ENCODE data around the gene UFD1.

Gene UFD1

DNA sequence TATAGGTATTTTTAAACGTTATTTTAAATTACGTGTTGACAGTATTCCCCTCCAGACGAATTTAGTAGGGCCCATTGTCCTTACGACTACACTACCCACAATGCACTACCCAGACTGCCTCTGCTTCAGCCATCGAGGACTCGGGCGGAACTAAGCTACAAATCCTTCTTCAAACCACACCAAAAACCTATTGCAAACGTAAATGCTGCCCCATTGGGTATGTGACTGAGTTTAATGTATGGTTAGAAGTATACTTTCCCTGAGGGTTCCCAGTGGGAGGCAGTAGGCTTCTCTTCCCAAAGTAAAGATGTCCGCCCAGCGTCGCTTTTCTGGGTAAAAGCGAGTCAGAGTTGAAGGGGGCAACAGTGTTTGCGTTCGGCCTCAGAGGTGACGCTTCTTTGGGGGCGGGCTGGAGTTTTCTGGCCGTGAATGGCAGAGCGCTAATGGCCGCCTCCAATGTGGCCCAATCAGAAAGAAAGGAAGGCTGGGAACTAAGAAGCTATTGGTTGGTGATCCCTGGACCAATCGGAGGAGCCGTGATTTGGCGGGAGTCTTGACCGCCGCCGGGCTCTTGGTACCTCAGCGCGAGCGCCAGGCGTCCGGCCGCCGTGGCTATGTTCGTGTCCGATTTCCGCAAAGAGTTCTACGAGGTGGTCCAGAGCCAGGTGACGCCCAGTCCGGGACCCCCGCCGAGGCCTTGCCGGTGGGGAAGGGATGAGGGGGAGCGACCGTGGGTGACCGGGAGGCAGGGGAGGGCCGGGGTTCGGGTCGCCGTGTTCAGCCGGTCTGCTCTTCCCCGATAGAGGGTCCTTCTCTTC is 571 bp upstream of the UFD1 start, which contains the start of gene CDC45:
TSS of gene CDC45 (plus strand) at position 566 of the 818 bp plus-strand sequence. CDS start at position 615, 49 bp downstream.
- H3K4me3 ChIP-seq (ENCODE audit: low read depth, low read length), result peak within 1 kb of the TSS; percentile 98
- no peak for TF ChIP-seq CTCF (conservative IDR thresholded peaks at IDR 0.05; ENCODE audit: low read depth, low read length)
- DNase-seq (ENCODE audit: low read depth), result peak; percentile 99

DNA sequence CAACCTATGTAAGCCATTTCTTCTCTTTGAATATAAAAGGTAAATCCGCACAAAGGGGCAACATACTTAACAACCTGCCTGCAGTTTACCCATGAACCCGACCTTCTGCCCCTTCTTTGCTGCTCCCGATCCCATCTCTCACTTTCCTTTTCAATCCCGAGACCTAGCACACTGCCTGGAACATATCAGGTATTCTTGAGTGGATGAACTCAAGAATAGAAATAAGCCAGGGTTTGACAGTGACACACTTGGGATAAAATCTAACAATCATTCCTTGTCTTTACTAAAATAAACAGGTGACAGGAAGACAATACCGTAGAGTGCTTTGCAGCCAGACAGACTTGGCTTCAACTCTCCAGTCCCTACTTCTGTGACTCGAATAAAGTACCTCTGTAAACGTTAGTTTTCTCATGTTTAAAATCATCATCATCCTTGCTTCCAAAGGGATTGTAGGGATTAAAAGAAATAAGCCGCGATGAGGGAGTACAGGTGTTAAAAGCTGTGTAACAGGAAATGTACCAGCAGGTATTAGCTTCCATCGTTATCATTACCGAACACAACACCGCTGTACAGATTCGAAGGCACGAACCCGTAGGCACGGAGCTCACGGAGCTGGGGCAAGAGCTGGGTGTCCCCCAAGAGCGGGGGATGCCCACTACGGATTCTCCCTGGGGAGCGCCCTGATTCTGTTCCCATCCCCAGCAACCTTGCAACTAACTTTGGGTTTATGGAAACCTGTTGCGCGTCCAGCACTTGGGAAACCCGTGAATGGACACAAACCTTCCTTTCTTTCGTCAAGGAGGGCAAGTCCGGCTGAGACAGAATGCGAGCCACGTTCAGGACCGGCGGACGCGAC is 720 bp downstream of the UFD1 start:
- no peak for DNase-seq (ENCODE audit: low read depth)
- peak; percentile 1 for TF ChIP-seq CTCF (conservative IDR thresholded peaks at IDR 0.05; ENCODE audit: low read depth, low read length)
- peak overlapping the region; percentile 98 for H3K4me3 ChIP-seq (ENCODE audit: low read depth, low read length)

DNA sequence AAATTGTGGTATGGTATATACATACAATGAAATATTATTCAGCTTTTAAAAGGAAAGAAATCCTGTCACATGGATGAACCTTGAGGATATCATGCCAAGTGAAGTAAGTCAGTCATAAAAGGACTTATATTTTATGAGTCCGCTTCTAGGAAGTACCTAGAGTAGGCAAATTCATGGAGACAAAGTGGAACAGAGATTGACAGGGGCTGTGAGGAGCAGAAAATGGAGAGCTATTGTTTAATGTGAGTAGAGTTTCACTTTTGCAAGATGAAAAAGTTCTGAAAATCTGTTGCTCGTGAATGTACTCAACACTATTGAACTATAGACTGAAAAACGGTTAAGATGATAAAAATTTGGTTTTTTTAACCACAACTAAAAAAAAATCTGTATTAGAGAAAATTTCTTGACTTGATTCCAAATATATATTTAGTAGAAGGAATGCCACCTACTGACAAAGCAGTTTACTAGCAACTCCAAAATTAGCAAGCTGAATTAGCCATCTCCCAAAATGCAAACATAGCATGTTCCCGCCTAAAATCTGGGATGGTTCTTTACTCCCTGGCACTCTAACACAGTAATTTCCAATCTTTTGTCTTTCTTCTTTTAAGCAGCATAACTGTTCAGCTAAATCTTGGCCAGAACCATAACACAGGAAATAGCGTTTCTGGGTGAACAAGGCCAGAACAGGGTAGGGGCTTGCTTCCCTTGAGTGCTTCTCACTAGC is 1.5 kb downstream of the UFD1 start:
- peak; percentile 34 for TF ChIP-seq CTCF (conservative IDR thresholded peaks at IDR 0.05; ENCODE audit: low read depth, low read length)
- peak; percentile 41 for DNase-seq (ENCODE audit: low read depth)
- H3K4me3 ChIP-seq (ENCODE audit: low read depth, low read length), result peak overlapping the region; percentile 98

DNA sequence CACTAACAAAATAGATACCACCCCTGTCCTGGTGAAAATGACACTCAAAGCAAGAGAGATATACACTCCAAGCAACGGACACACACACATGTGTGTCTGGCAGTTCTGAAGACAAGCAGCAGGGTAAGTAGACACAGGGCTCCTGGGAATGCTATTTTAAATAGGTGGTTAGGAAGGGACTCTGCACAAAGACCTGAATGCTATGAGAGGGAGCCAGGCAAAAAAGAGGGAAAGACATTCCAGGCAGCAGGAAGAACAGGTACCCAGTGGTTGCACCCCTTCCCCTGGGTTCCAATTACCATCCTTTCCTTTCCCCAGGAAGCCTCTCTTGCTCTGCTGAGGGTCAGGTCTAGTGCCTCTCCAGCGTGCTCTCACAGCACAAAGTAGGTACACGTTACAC is 3.0 kb downstream of the UFD1 start:
- no peak overlapping the region for H3K4me3 ChIP-seq (ENCODE audit: low read depth, low read length)
- no peak for TF ChIP-seq CTCF (conservative IDR thresholded peaks at IDR 0.05; ENCODE audit: low read depth, low read length)
- DNase-seq (ENCODE audit: low read depth), result no peak

DNA sequence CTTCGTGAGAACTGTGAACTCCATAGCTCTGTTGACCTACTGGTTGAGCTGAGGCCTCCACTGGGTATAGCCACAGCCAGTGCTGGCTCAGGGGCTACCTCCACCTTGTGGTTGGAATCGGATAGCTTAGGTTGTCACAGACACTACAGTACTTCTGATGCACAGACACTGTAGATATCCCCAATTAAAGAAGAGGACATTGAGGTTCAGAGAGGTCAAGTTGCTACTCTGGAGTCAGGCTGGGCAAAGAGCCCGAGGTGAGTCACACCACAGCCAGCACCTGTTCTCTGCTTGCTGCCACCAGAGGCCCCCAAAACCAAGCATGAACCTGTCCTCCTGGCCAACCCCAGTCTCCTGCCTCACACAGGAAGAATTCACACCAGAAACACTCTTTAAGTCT is 5.4 kb downstream of the UFD1 start:
- TF ChIP-seq CTCF (conservative IDR thresholded peaks at IDR 0.05; ENCODE audit: low read depth, low read length), result peak; percentile 46
- no peak overlapping the region for H3K4me3 ChIP-seq (ENCODE audit: low read depth, low read length)
- DNase-seq (ENCODE audit: low read depth), result peak; percentile 22

- no peak for TF ChIP-seq CTCF (conservative IDR thresholded peaks at IDR 0.05; ENCODE audit: low read depth, low read length)
- DNase-seq (ENCODE audit: low read depth), result no peak
- H3K4me3 ChIP-seq (ENCODE audit: low read depth, low read length), result no peak overlapping the region
Observed at GRCh38 chr22:19472233-19472632, 6.8 kb downstream of the UFD1 start.

Measured in choroid plexus epithelial cell (primary cell).